Activated CD4-positive, alpha-beta memory T cell treated with anti-CD3 and anti-CD28 coated beads for 36 hours (primary cell): ENCODE data around the gene LYSMD4. TPM values are rescaled to one million over a fixed set of nuclear protein-coding genes. Genes with fewer than 3 reads are reported as not detected.

Experiments
- CTCF ChIA-PET: fragments of 350-600 bp; sonication (Branson Sonifier 250); formaldehyde crosslinking; loops from one replicate; lab custom pipeline; 2021; ENCODE audit warnings: antibody characterized with exemption, inconsistent platforms; lab: Charles Lee
- POLR2A ChIA-PET: fragments of 350-600 bp; sonication (Branson Sonifier 250); formaldehyde crosslinking; loops from one replicate; lab custom pipeline; 2021; ENCODE audit warnings: antibody characterized with exemption; lab: Charles Lee
- DNase-seq: peaks from one replicate; pipeline ENCODE4 v3.0.0-alpha.2; 2020
- H3K27ac Mint-ChIP-seq: one replicate; pipeline ENCODE4 v1.8.0; 2021; ENCODE audit warnings: mixed read lengths
- H3K27me3 Mint-ChIP-seq: one replicate; pipeline ENCODE4 v1.8.0; 2021; ENCODE audit warnings: mixed read lengths
- H3K36me3 Mint-ChIP-seq: one replicate; pipeline ENCODE4 v1.8.0; 2021; ENCODE audit warnings: mixed read lengths
- H3K4me1 Mint-ChIP-seq: one replicate; pipeline ENCODE4 v1.8.0; 2021; ENCODE audit warnings: low read depth, mixed read lengths
- H3K4me3 Mint-ChIP-seq: one replicate; pipeline ENCODE4 v1.8.0; 2021; ENCODE audit warnings: mild to moderate bottlenecking, mixed read lengths
- H3K9me3 Mint-ChIP-seq: one replicate; pipeline ENCODE4 v1.8.0; 2021; ENCODE audit warnings: mixed read lengths
- intact Hi-C: fragments of 100-400 bp; cut with micrococcal nuclease; formaldehyde crosslinking; loops from one replicate; pipeline ENCODE4 v1.15.1; 2023
- total RNA-seq, 2 experiments: library from RNA; stranded (reverse); gene quantifications; one replicate each; pipeline ENCODE4 v1.2.3, GENCODE V29; 2021

LYSMD4 gene
- total RNA-seq, 2 experiments from 2014 or later: 5.2 to 7.6 TPM

DNA sequence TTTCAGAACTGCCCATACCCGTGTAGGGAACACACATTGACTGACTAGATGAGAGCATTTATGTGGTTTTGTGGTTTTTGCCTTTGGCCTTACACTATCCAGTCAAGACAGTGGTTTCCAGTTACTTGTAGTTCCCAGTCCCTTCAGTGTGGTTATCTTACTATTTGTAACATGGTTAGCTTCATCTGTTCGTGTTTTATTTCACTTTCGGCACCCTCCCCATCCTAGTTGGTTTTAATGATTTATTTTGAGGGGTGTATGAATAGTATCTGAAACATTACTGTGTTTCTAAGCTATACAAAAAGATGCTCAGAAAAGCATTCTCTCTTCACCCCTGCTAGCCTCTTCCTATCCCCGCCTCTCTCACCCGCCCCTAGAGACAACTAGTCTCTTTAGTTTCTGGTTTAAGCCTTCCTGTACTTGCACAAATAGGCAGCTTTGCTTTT is 14.1 kb downstream of the LYSMD4 start:
- POLR2A ChIA-PET: interaction anchor here (2.0 kb wide), 1 partner anchor 14 kb away, joined by 11 read pairs; the partner anchor contains the start of gene LYSMD4
- no peak for DNase-seq

GRCh38 chr15:99718421-99718820 is 14.8 kb downstream of the LYSMD4 start:
- Mint-ChIP-seq H3K4me3 (no peak overlapping the region), H3K36me3 (peaks cover 3% of the 10 kb centered on the region), H3K9me3 (no peaks in the 10 kb centered on the region), H3K27me3 (no peaks in the 10 kb centered on the region), H3K27ac (no peak overlapping the region), H3K4me1 (peaks cover 40% of the 10 kb centered on the region)
- ChIA-PET CTCF (interaction anchor here (0.5 to 6.8 kb wide), 4 partner anchors 14 to 109 kb away, joined by 3 to 44 read pairs (median 4); no protein-coding TSS in a partner anchor), POLR2A (interaction anchor here (2.0 kb wide), 1 partner anchor 15 kb away, joined by 11 read pairs; the partner anchor contains the start of gene LYSMD4)
- no peak for DNase-seq
- intact Hi-C loops: no loop called here

More for the DNA sequence above, 14.1 kb downstream of the LYSMD4 start:
- Mint-ChIP-seq H3K9me3 (no peaks in the 10 kb centered on the region), H3K4me3 (no peak overlapping the region), H3K4me1 (peaks cover 40% of the 10 kb centered on the region), H3K27ac (no peak overlapping the region), H3K36me3 (peaks cover 3% of the 10 kb centered on the region), H3K27me3 (no peaks in the 10 kb centered on the region)
- CTCF ChIA-PET: interaction anchor here (0.6 to 6.8 kb wide), 3 partner anchors 15 to 403 kb away, joined by 4 to 44 read pairs (median 5); no protein-coding TSS in a partner anchor
- intact Hi-C loops: loop anchor here (1.0 kb wide), 1 partner anchor 12 kb away; no protein-coding TSS in a partner anchor

GRCh38 chr15:99717161-99718009 is 15.9 kb downstream of the LYSMD4 start:
- no peaks in the 10 kb centered on the region for H3K27me3 Mint-ChIP-seq
- peak overlapping the region; percentile 0 for H3K27ac Mint-ChIP-seq
- H3K36me3 Mint-ChIP-seq: peaks cover 6% of the 10 kb centered on the region
- peak; percentile 34 for DNase-seq
- CTCF ChIA-PET: interaction anchor here (0.5 to 6.8 kb wide), 7 partner anchors 13 to 445 kb away, joined by 3 to 44 read pairs (median 4); no protein-coding TSS in a partner anchor
- POLR2A ChIA-PET: interaction anchor here (2.0 kb wide), 1 partner anchor 16 kb away, joined by 11 read pairs; the partner anchor contains the start of gene LYSMD4
- intact Hi-C loops: no loop called here
- no peak overlapping the region for H3K4me3 Mint-ChIP-seq
- H3K9me3 Mint-ChIP-seq: no peaks in the 10 kb centered on the region
- peaks cover 40% of the 10 kb centered on the region for H3K4me1 Mint-ChIP-seq

- Mint-ChIP-seq H3K27ac (no peak overlapping the region), H3K9me3 (no peaks in the 10 kb centered on the region), H3K4me3 (no peak overlapping the region), H3K27me3 (no peaks in the 10 kb centered on the region), H3K4me1 (peaks cover 40% of the 10 kb centered on the region), H3K36me3 (peaks cover 9% of the 10 kb centered on the region)
- POLR2A ChIA-PET: no interaction called here
- no peak for DNase-seq
- CTCF ChIA-PET: interaction anchor here (0.5 to 6.8 kb wide), 4 partner anchors 12 to 444 kb away, joined by 3 to 44 read pairs (median 5); no protein-coding TSS in a partner anchor
- intact Hi-C loops: no loop called here
Observed at GRCh38 chr15:99716540-99717095, 16.6 kb downstream of the LYSMD4 start.

- H3K4me1 Mint-ChIP-seq: peaks cover 14% of the 10 kb centered on the region
- no peak overlapping the region for H3K4me3 Mint-ChIP-seq
- no peaks in the 10 kb centered on the region for H3K9me3 Mint-ChIP-seq
- ChIA-PET POLR2A (no interaction called here), CTCF (interaction anchor here (0.9 kb wide), 1 partner anchor 9 kb away, joined by 3 read pairs; no protein-coding TSS in a partner anchor)
- DNase-seq: no peak
- no peaks in the 10 kb centered on the region for H3K27me3 Mint-ChIP-seq
- peaks cover 15% of the 10 kb centered on the region for H3K36me3 Mint-ChIP-seq
- no peak overlapping the region for H3K27ac Mint-ChIP-seq
- intact Hi-C loops: no loop called here
Observed at GRCh38 chr15:99712415-99712814, 20.8 kb downstream of the LYSMD4 start.

- Mint-ChIP-seq H3K9me3 (no peaks in the 10 kb centered on the region), H3K4me1 (peaks cover 20% of the 10 kb centered on the region), H3K4me3 (no peak overlapping the region), H3K27me3 (no peaks in the 10 kb centered on the region), H3K36me3 (peaks cover 15% of the 10 kb centered on the region), H3K27ac (no peak overlapping the region)
- CTCF ChIA-PET: no interaction called here
- intact Hi-C loops: no loop called here
- POLR2A ChIA-PET: no interaction called here
- DNase-seq: no peak
Observed at GRCh38 chr15:99711625-99712024, 21.6 kb downstream of the LYSMD4 start.

DNA sequence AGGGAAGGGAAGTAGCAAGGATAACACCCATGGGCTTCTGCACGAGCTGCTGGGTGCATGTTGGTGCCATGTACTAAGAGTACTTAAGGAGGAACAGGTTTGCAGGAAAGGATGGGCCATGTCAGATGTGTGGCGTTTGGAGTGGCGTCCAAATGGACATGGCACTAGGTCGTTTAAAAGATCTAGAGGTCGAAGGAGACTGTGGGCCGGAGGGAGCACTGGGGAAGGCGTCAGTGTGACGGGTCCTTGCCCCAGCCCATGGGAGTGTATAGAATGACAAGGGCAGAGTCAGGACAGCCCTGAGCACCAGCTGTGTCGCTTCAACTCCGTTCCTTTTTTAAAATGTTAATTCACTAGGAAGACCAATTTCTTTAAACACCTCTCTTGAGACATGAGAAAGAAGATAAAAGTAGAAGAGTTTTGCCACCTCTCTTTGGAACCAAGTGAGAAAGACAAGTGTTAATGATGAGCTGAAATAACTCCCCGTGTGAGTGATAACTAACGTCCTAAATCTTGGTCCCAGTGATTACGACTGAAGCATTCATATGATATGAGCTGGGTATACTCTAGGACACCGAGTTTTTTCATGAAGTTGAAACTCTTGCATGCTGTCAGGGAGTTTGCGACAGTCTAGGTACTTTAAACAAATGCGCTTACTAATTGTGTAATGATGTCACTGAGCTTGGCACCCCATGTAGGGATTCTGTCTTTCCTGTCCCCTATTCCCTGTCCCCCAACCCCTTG is 23.8 kb downstream of the LYSMD4 start:
- Mint-ChIP-seq H3K4me1 (peaks cover 26% of the 10 kb centered on the region), H3K36me3 (peaks cover 13% of the 10 kb centered on the region), H3K27ac (no peak overlapping the region), H3K4me3 (no peak overlapping the region), H3K27me3 (no peaks in the 10 kb centered on the region), H3K9me3 (no peaks in the 10 kb centered on the region)
- CTCF ChIA-PET: interaction anchor here (1.2 to 3.4 kb wide), 2 partner anchors 47 to 437 kb away, joined by 3 to 12 read pairs; no protein-coding TSS in a partner anchor
- POLR2A ChIA-PET: no interaction called here
- no peak for DNase-seq
- intact Hi-C loops: no loop called here

DNA sequence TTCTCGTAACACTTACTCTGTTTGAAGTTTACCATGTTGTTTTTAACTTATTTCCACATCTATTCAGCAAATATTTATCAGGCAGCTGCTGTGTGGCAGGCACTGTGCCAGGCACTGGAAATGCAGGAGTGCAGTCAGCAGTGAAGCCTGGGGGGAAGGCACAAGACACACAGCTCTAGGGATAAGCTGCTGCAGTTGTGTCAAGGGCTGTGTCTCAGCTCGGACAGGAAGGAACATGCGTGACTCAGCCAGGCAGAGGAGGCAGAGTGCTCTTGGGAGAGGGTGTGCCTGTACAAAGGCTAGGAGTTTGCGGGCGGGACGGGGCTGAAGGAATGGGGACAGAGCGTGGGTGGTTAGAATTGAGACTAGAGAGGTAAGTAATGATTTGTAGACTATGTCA is 24.7 kb downstream of the LYSMD4 start:
- no peak overlapping the region for H3K4me3 Mint-ChIP-seq
- intact Hi-C loops: no loop called here
- H3K36me3 Mint-ChIP-seq: peaks cover 13% of the 10 kb centered on the region
- CTCF ChIA-PET: interaction anchor here (2.5 to 3.4 kb wide), 2 partner anchors 48 to 435 kb away, joined by 10 to 12 read pairs; no protein-coding TSS in a partner anchor
- no peak overlapping the region for H3K27ac Mint-ChIP-seq
- H3K27me3 Mint-ChIP-seq: no peaks in the 10 kb centered on the region
- H3K4me1 Mint-ChIP-seq: peaks cover 32% of the 10 kb centered on the region
- POLR2A ChIA-PET: interaction anchor here (0.5 kb wide), 1 partner anchor 110 kb away, joined by 4 read pairs; no protein-coding TSS in a partner anchor
- no peaks in the 10 kb centered on the region for H3K9me3 Mint-ChIP-seq
- DNase-seq: no peak

- CTCF ChIA-PET: interaction anchor here (0.6 to 3.4 kb wide), 4 partner anchors 46 to 900 kb away, joined by 3 to 12 read pairs (median 6); no protein-coding TSS in a partner anchor
- H3K27ac Mint-ChIP-seq: peak overlapping the region; percentile 70
- peaks cover 40% of the 10 kb centered on the region for H3K4me1 Mint-ChIP-seq
- peak overlapping the region; percentile 52 for H3K4me3 Mint-ChIP-seq
- H3K9me3 Mint-ChIP-seq: no peaks in the 10 kb centered on the region
- peaks cover 10% of the 10 kb centered on the region for H3K36me3 Mint-ChIP-seq
- peak; percentile 59 for DNase-seq
- H3K27me3 Mint-ChIP-seq: no peaks in the 10 kb centered on the region
- POLR2A ChIA-PET: interaction anchor here (0.5 to 1.1 kb wide), 2 partner anchors 111 to 889 kb away, joined by 4 to 6 read pairs; no protein-coding TSS in a partner anchor
- intact Hi-C loops: loop anchor here (1.0 to 2.0 kb wide), 4 partner anchors 12 to 283 kb away; partner anchors contain the start of gene LYSMD4
Observed at GRCh38 chr15:99707473-99708270, 25.6 kb downstream of the LYSMD4 start.

DNA sequence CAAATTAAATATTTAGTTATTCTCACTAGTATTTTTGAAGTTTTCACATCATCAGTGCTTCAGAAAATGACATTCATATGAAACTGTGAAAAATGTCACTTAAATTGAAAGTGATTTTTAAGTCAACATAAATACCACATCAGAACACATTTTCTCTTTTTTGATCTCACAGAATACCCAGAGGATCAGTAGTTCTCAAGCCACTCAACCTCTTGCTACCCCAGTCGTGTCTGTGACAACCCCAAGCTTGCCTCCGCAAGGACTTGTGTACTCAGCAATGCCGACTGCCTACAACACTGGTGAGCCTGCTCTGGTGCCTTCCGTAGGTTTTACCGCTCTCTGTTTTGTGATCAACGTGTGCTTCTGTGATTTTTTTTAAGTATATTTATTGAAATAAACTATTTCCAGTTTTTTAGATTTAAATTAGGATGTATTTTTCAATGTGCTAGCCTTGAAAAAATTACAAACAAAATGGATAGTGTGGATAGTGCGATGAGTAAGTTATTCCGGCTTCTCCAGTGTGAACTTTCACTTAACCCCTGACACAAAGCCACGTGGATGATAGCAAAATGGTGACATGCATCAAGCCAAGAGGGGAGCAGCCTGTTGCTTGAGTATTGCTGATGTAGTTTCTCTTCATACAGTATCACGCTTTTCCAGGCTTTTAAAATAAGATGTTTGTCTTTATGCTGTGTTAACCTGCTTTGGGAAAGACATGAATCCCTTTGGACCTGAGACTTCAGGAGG is 26.5 kb downstream of the LYSMD4 start:
- POLR2A ChIA-PET: interaction anchor here (1.1 kb wide), 1 partner anchor 890 kb away, joined by 6 read pairs; no protein-coding TSS in a partner anchor
- peak overlapping the region; percentile 70 for H3K27ac Mint-ChIP-seq

More for the DNA sequence above, 26.5 kb downstream of the LYSMD4 start:
- peak; percentile 68 for DNase-seq
- peak overlapping the region; percentile 52 for H3K4me3 Mint-ChIP-seq
- intact Hi-C loops: loop anchor here (1.0 to 2.0 kb wide), 4 partner anchors 13 to 282 kb away; partner anchors contain the start of gene LYSMD4
- CTCF ChIA-PET: interaction anchor here (0.8 to 3.4 kb wide), 3 partner anchors 47 to 434 kb away, joined by 3 to 12 read pairs (median 10); no protein-coding TSS in a partner anchor
- peaks cover 7% of the 10 kb centered on the region for H3K36me3 Mint-ChIP-seq
- no peaks in the 10 kb centered on the region for H3K27me3 Mint-ChIP-seq
- H3K4me1 Mint-ChIP-seq: peaks cover 40% of the 10 kb centered on the region
- H3K9me3 Mint-ChIP-seq: no peaks in the 10 kb centered on the region
